ENCODE data around the gene NFATC2.
A peak's percentile ranks its signal among the peaks of the same experiment; 100 is the strongest.
"Not testable (repeated sequence)": the region's sequence is repeated elsewhere in the genome, so short reads cannot be mapped to it uniquely, and the experiment has no call there.

NFATC2 gene

GRCh38 chr20:51495921-51496545 is 46.5 kb downstream of the NFATC2 start:
- DNase-seq (ENCODE audit: low read depth in 2 of 2) = no peak

- DNase-seq (ENCODE audit: low read depth in 2 of 2) = no peak
These were observed 47.2 kb downstream of the NFATC2 start for GRCh38 chr20:51495291-51495690.

- DNase-seq (ENCODE audit: low read depth in 2 of 2) = no peak
These were observed 48.0 kb downstream of the NFATC2 start for GRCh38 chr20:51494241-51495110.

- DNase-seq (ENCODE audit: low read depth in 2 of 2) = peak in 1 of 2 donors; percentile 31
These were observed 49.1 kb downstream of the NFATC2 start for GRCh38 chr20:51493346-51493791.

GRCh38 chr20:51492167-51493092 is 50.1 kb downstream of the NFATC2 start:
- DNase-seq (ENCODE audit: low read depth in 2 of 2) = no peak

- DNase-seq (ENCODE audit: low read depth in 2 of 2) = no peak
These were observed 51.1 kb downstream of the NFATC2 start for GRCh38 chr20:51491393-51491792.

- DNase-seq (ENCODE audit: low read depth in 2 of 2) = no peak
These were observed 51.9 kb downstream of the NFATC2 start for GRCh38 chr20:51490635-51491034.

- DNase-seq (ENCODE audit: low read depth in 2 of 2) = no peak
These were observed 52.9 kb downstream of the NFATC2 start for GRCh38 chr20:51489611-51490010.

- no peak for DNase-seq (ENCODE audit: low read depth in 2 of 2)
These were observed 54.2 kb downstream of the NFATC2 start for GRCh38 chr20:51488331-51488730.

- no peak for DNase-seq (ENCODE audit: low read depth in 2 of 2)
These were observed 54.8 kb downstream of the NFATC2 start for GRCh38 chr20:51487565-51488268.

GRCh38 chr20:51487076-51487475 is 55.4 kb downstream of the NFATC2 start:
- DNase-seq (ENCODE audit: low read depth in 2 of 2) = no peak

- no peak for DNase-seq (ENCODE audit: low read depth in 2 of 2)
These were observed 56.1 kb downstream of the NFATC2 start for GRCh38 chr20:51486197-51487005.

- DNase-seq (ENCODE audit: low read depth in 2 of 2) = no peak
These were observed 57.7 kb downstream of the NFATC2 start for GRCh38 chr20:51484831-51485230.

- no peak for DNase-seq (ENCODE audit: low read depth in 2 of 2)
These were observed 58.2 kb downstream of the NFATC2 start for GRCh38 chr20:51484141-51484815.

- DNase-seq (ENCODE audit: low read depth in 2 of 2) = no peak
These were observed 59.6 kb downstream of the NFATC2 start for GRCh38 chr20:51482836-51483473.

- DNase-seq (ENCODE audit: low read depth in 2 of 2) = peak; percentile 41 to 45
These were observed 61.1 kb downstream of the NFATC2 start for GRCh38 chr20:51481341-51481914.

- peak in 1 of 2 donors; percentile 47 for DNase-seq (ENCODE audit: low read depth in 2 of 2)
These were observed 61.8 kb downstream of the NFATC2 start for GRCh38 chr20:51480507-51481270.

GRCh38 chr20:51476106-51476505 is 66.4 kb downstream of the NFATC2 start:
- DNase-seq (ENCODE audit: low read depth in 2 of 2) = not testable (repeated sequence)

Measured in stimulated activated CD4-positive, alpha-beta T cell treated with anti-CD3 and anti-CD28 coated beads, Interleukin-1b, Interleukin-23, amount 100 ng/mL, for 4 hours (primary cell).